NB4 (cell line): Measurements from ENCODE around the gene OOSP4B.

Experiments
- CTCF ChIP-seq: IDR thresholded peaks from one replicate; pipeline ENCODE4 v1.5.1; 2012; ENCODE audit warnings: low read depth, low read length
- MAX ChIP-seq: IDR thresholded peaks from 2 replicates; pipeline ENCODE4 v1.6.1; 2011; ENCODE audit warnings: low read depth, low read length
- POLR2A ChIP-seq: IDR thresholded peaks from 2 replicates; pipeline ENCODE4 v1.6.1; 2011; ENCODE audit warnings: mild to moderate bottlenecking; ENCODE audit not compliant: insufficient read length; ENCODE audit errors: extremely low read depth

DNA sequence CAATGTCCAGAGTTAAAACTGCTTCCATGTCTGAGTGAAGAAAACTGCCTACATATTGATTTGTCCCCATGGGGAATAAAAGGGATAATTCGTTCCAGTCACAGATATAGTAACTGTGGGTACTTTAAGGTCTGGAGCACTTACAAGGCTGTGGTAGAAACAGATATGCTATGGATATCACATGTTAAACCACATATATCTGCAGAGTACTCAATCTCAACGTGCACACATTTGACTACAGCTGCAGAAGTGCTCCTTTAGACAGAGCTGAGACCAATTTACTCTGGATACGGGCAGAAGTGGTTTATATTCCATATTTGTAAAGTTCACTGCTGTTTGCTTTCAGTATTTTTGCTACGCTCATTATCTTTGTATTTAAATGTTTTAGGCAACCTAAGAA is 61.8 kb downstream of the OOSP4B start:
- TF ChIP-seq CTCF (no peak), POLR2A (no peak), MAX (no peak)
